HL-60 (cell line): ENCODE data around the gene IFNGR2.

ENCODE experiments used
- DNase-seq, 2 experiments: peaks; one replicate each; pipeline ENCODE4 v3.0.0-alpha.2; 2010 to 2020; ENCODE audit warnings: low read depth in 1 of 2, low spot score in 1 of 2
- H3K27ac ChIP-seq: fragments of 250-450 bp; sonication (Bioruptor Pico); replicated peaks from 2 replicates; pipeline ENCODE4 v1.5.1; 2020; ENCODE audit warnings: mild to moderate bottlenecking, moderate library complexity
- H3K27me3 ChIP-seq: fragments of 250-450 bp; sonication (Bioruptor Pico); 2 replicates; pipeline ENCODE4 v1.5.1; 2021; ENCODE audit warnings: mild to moderate bottlenecking, moderate library complexity; ENCODE audit not compliant: insufficient read depth, poor library complexity, severe bottlenecking
- H3K4me3 ChIP-seq: replicated peaks from 2 replicates; pipeline ENCODE4 v1.5.1; 2011; ENCODE audit warnings: mild to moderate bottlenecking, control low read depth, low read length; ENCODE audit not compliant: insufficient read depth
- CTCF ChIP-seq: IDR thresholded peaks from one replicate; pipeline ENCODE4 v1.5.1; 2011; ENCODE audit warnings: low read length, control low read depth, inconsistent platforms; ENCODE audit not compliant: insufficient read depth
- GABPA ChIP-seq: IDR thresholded peaks from 2 replicates; pipeline ENCODE4 v1.6.1; 2012; ENCODE audit warnings: low read depth
- POLR2AphosphoS5 ChIP-seq: IDR thresholded peaks from 2 replicates; pipeline ENCODE4 v1.6.1; 2012; ENCODE audit warnings: low read depth
- REST ChIP-seq: IDR thresholded peaks from 2 replicates; pipeline ENCODE4 v1.6.1; 2012; ENCODE audit warnings: low read depth; ENCODE audit not compliant: insufficient replicate concordance
- SPI1 ChIP-seq: IDR thresholded peaks from 2 replicates; pipeline ENCODE4 v1.6.1; 2012; ENCODE audit warnings: low read depth, mild to moderate bottlenecking, borderline replicate concordance

The IFNGR2 gene

GRCh38 chr21:33395891-33396331, 7.3 kb upstream of the IFNGR2 start:
- no peak for DNase-seq
- no peaks in the 10 kb centered on the region for H3K27me3 ChIP-seq
- H3K4me3 ChIP-seq: no peak overlapping the region
- H3K27ac ChIP-seq: no peak overlapping the region
- TF ChIP-seq REST: no peak
- TF ChIP-seq GABPA: no peak

GRCh38 chr21:33396436-33396835, 6.8 kb upstream of the IFNGR2 start:
- H3K27me3 ChIP-seq: no peaks in the 10 kb centered on the region

GRCh38 chr21:33396951-33397350, 6.3 kb upstream of the IFNGR2 start:
- no peaks in the 10 kb centered on the region for H3K27me3 ChIP-seq
- H3K4me3 ChIP-seq: no peak overlapping the region
- TF ChIP-seq POLR2AphosphoS5 (no peak), CTCF (no peak), REST (no peak), SPI1 (no peak), GABPA (no peak)
- DNase-seq: no peak
- no peak overlapping the region for H3K27ac ChIP-seq

More at GRCh38 chr21:33396436-33396835, 6.8 kb upstream of the IFNGR2 start:
- TF ChIP-seq SPI1 (no peak), GABPA (no peak), REST (no peak), CTCF (no peak), POLR2AphosphoS5 (no peak)
- no peak for DNase-seq
- Histone ChIP-seq H3K4me3 (no peak overlapping the region), H3K27ac (no peak overlapping the region)

- no peak for TF ChIP-seq SPI1
- TF ChIP-seq GABPA: no peak
- no peak for TF ChIP-seq CTCF
- no peak for TF ChIP-seq REST
- TF ChIP-seq POLR2AphosphoS5: no peak
- Histone ChIP-seq H3K27me3 (no peaks in the 10 kb centered on the region), H3K4me3 (no peak overlapping the region), H3K27ac (no peak overlapping the region)
- DNase-seq: no peak
Measured at GRCh38 chr21:33397717-33398116, 5.5 kb upstream of the IFNGR2 start.
